HepG2 (cell line): ENCODE measurements around the gene PFKL. TPM values are rescaled to one million over a fixed set of nuclear protein-coding genes. Genes with fewer than 3 reads are reported as not detected.

Experiments used
- ATAC-seq: fragments of 200-7000 bp; cut with Tn5 transposase; 3 replicates; pipeline ENCODE4 v1.9.1; 2020; ENCODE audit warnings: mild to moderate bottlenecking, moderate library complexity
- Bru-seq: library from RNA; stranded (reverse); fragments of 400-500 nt; gene quantifications from one replicate; lab custom pipeline; 2021; lab: Mats Ljungman, UMichigan
- BruChase-seq, 2 experiments: library from RNA; stranded (reverse); fragments of 400-500 nt; gene quantifications; one replicate each; lab custom pipeline; 2021; lab: Mats Ljungman, UMichigan
- BruUV-seq: library from RNA; stranded (reverse); fragments of 400-500 nt; replicated peaks from 2 replicates; lab custom pipeline; 2021; lab: Mats Ljungman, UMichigan
- CTCF ChIA-PET: fragments of 300-600 bp; formaldehyde crosslinking; extraction: SDS; loops from one replicate; lab custom pipeline; 2021; ENCODE audit warnings: low total read pairs, inconsistent platforms, low intra/inter-chr PET ratio; lab: Yijun Ruan, JAX
- POLR2A ChIA-PET: fragments of 350-600 bp; sonication (Branson Sonifier 250); formaldehyde crosslinking; loops from one replicate; lab custom pipeline; 2020; ENCODE audit warnings: antibody characterized with exemption, inconsistent platforms; lab: Yijun Ruan, JAX
- DNase-seq: peaks from one replicate; pipeline ENCODE4 v3.0.0-alpha.2; 2015; ENCODE audit warnings: low spot score
- FAIRE-seq: peaks from 3 replicates; lab custom pipeline; 2011; peaks lifted over from hg19 to GRCh38; lab: Jason Lieb, UNC
- H2AFZ ChIP-seq: one replicate; pipeline ENCODE4 v1.6.1; 2011; ENCODE audit warnings: low read length, inconsistent platforms
- H3K27ac ChIP-seq: fragments of 300-600 bp; 3 replicates; pipeline ENCODE4 v1.8.0; 2011; ENCODE audit warnings: mixed run types, mild to moderate bottlenecking, mixed read lengths, low read length, inconsistent platforms; ENCODE audit not compliant: insufficient read depth; ENCODE audit errors: extremely low read length
- H3K27me3 ChIP-seq, 2 experiments: fragments of 200-600 bp in 1 of 2; 2 replicates in 1 of 2; 3 replicates in 1 of 2; pipeline versions ENCODE4 v1.6.0 to v1.8.0; 2011; ENCODE audit warnings: low read length in 2 of 2, mild to moderate bottlenecking in 2 of 2, moderate library complexity in 2 of 2, inconsistent platforms in 1 of 2; ENCODE audit not compliant: insufficient read depth in 2 of 2, control insufficient read depth in 1 of 2
- H3K36me3 ChIP-seq, 2 experiments: fragments of 200-600 bp in 1 of 2; replicated peaks in 1 of 2; 2 replicates in 1 of 2; 3 replicates in 1 of 2; pipeline versions ENCODE4 v1.5.1 to v1.8.0; 2011; ENCODE audit warnings: low read length in 2 of 2, inconsistent platforms in 1 of 2; ENCODE audit not compliant: insufficient read depth in 2 of 2, control insufficient read depth in 1 of 2
- H3K4me1 ChIP-seq: 2 replicates; pipeline ENCODE4 v1.5.1; 2012; ENCODE audit warnings: low read length, inconsistent platforms; ENCODE audit not compliant: insufficient read depth
- H3K4me2 ChIP-seq: 2 replicates; pipeline ENCODE4 v1.6.0; 2011; ENCODE audit warnings: low read depth, low read length, inconsistent platforms
- H3K4me3 ChIP-seq, 3 experiments: fragments of 200-600 bp in 1 of 3; sonication (generic), shearing (Covaris generic) in 1 of 3; replicated peaks in 1 of 3; 2 replicates each; pipeline ENCODE4 v1.5.1; 2011 to 2016; ENCODE audit warnings: low read length in 3 of 3, inconsistent platforms in 2 of 3, low read depth in 2 of 3, mild to moderate bottlenecking in 2 of 3, control low read depth in 1 of 3, mixed read lengths in 1 of 3; ENCODE audit not compliant: insufficient read depth in 1 of 3
- H3K79me2 ChIP-seq: one replicate; pipeline ENCODE4 v1.6.1; 2011; ENCODE audit warnings: low read length, inconsistent platforms; ENCODE audit not compliant: insufficient read depth
- H3K9ac ChIP-seq: 2 replicates; pipeline ENCODE4 v1.6.0; 2011; ENCODE audit warnings: mild to moderate bottlenecking, low read depth, low read length, inconsistent platforms; ENCODE audit not compliant: insufficient read depth
- H3K9me3 ChIP-seq: 2 replicates; pipeline ENCODE4 v1.5.1; 2012; ENCODE audit warnings: mild to moderate bottlenecking, low read length
- H4K20me1 ChIP-seq: 2 replicates; pipeline ENCODE4 v1.6.0; 2011; ENCODE audit warnings: inconsistent platforms, mild to moderate bottlenecking, low read length, moderate library complexity; ENCODE audit not compliant: insufficient read depth
- ARHGAP35 ChIP-seq: sonication (generic); formaldehyde crosslinking; IDR thresholded peaks from 2 replicates; pipeline ENCODE4 v1.9.0; 2022; ENCODE audit warnings: mild to moderate bottlenecking, inconsistent platforms, moderate library complexity, missing genetic modification reagents, borderline replicate concordance
- HDAC2 ChIP-seq: sonication (generic); formaldehyde crosslinking; IDR thresholded peaks from 2 replicates; pipeline ENCODE4 v1.4.0; 2020; ENCODE audit warnings: missing genetic modification reagents
- HNRNPUL1 ChIP-seq: fragments of 200-400 bp; formaldehyde crosslinking; IDR thresholded peaks from 2 replicates; pipeline ENCODE4 v1.6.1; 2017; ENCODE audit warnings: low read depth, mild to moderate bottlenecking, low read length, moderate library complexity
- KLF12 ChIP-seq: sonication (generic); formaldehyde crosslinking; IDR thresholded peaks from 2 replicates; pipeline ENCODE4 v1.4.0; 2020; ENCODE audit warnings: missing genetic modification reagents, borderline replicate concordance
- MYC ChIP-seq: sonication (generic); formaldehyde crosslinking; IDR thresholded peaks from 2 replicates; pipeline ENCODE4 v1.9.0; 2021; ENCODE audit warnings: missing genetic modification reagents, borderline replicate concordance
- NCOR1 ChIP-seq: fragments of 200-600 bp; sonication (generic); IDR thresholded peaks from 2 replicates; pipeline ENCODE4 v1.7.0; 2017; ENCODE audit warnings: antibody characterized with exemption, low read length, borderline replicate concordance
- PHF21A ChIP-seq: sonication (generic); formaldehyde crosslinking; IDR thresholded peaks from 2 replicates; pipeline ENCODE4 v1.5.0; 2020; ENCODE audit warnings: mild to moderate bottlenecking, missing genetic modification reagents
- ZNF263 ChIP-seq: sonication (generic); formaldehyde crosslinking; IDR thresholded peaks from 2 replicates; pipeline ENCODE4 v1.4.0; 2020; ENCODE audit warnings: missing genetic modification reagents
- WGBS: methylation state at CpG from one replicate; pipeline ENCODE4 v1.1.6; 2017; ENCODE audit warnings: low lambda C conversion rate; 5-methylcytosine and 5-hydroxymethylcytosine counted together
- in situ Hi-C: cut with HindIII; loops from 2 replicates; pipeline ENCODE4 v1.10.0; 2017; ENCODE audit warnings: low pct_unique_long_range_greater_than_20kb; ENCODE audit not compliant: extremely low pct_ligation_motif_present
- intact Hi-C: fragments of 100-400 bp; cut with micrococcal nuclease; formaldehyde crosslinking; loops from one replicate; pipeline ENCODE4 v1.10.0; 2022; ENCODE audit not compliant: unreplicated experiment
- long read RNA-seq, 2 experiments: library from RNA in 1 of 2; library from polyadenylated mRNA in 1 of 2; stranded (forward) in 1 of 2; unstranded in 1 of 2; transcript quantifications; one replicate each; pipeline ENCODE4 v2.0.0, GENCODE V29; 2019 to 2022
- polyA minus RNA-seq, 3 experiments: library from RNA; depleted of rRNA, polyadenylated mRNA; stranded (reverse); fragments of >200 nt; gene quantifications; 2 replicates each; pipeline ENCODE4 v1.2.3, GENCODE V29; 2011; ENCODE audit warnings: low replicate concordance in 1 of 3
- polyA plus RNA-seq, 8 experiments: library from polyadenylated mRNA; depleted of rRNA in 3 of 8; stranded (reverse) in 7 of 8; unstranded in 1 of 8; fragments of >200 nt; fragmentation: Illumina TruSeq in 4 of 8; extraction: Trizol in 4 of 8; gene quantifications; 2 replicates each; pipeline versions ENCODE4 v1.2.1 to v1.2.3, GENCODE V29; 2011 to 2016; ENCODE audit warnings: low read depth in 4 of 8, missing spikeins in 1 of 8, mixed read lengths in 1 of 8; ENCODE audit not compliant: insufficient read depth in 1 of 8
- total RNA-seq, 5 experiments: library from RNA; depleted of rRNA; stranded (reverse); fragments of >200 nt; fragmentation: Illumina TruSeq; extraction: Trizol; gene quantifications; 2 replicates each; pipeline ENCODE4 v1.2.3, GENCODE V29; 2016; ENCODE audit warnings: low read depth in 1 of 5
- TF ChIP-seq, protein P1 (sequence below): sonication (generic); formaldehyde crosslinking; IDR thresholded peaks from 2 replicates; pipeline ENCODE4 v1.5.0; 2020; ENCODE audit warnings: mild to moderate bottlenecking, missing genetic modification reagents, borderline replicate concordance
- TF ChIP-seq, protein P2 (sequence below): IDR thresholded peaks from 2 replicates; pipeline ENCODE4 v1.6.1; 2016; ENCODE audit warnings: mild to moderate bottlenecking, missing biosample characterization, missing genetic modification reagents

The PFKL gene
- 87.6 and 106 TPM in 2 replicates for total RNA-seq (2016; rRNA removed; fragmentation: Illumina TruSeq; extraction: Trizol)
- 13.9 and 14.6 TPM in 2 replicates for total RNA-seq (2016; cell fraction: cytosol; rRNA removed; fragmentation: Illumina TruSeq; extraction: Trizol; ENCODE audit: low read depth)
- total RNA-seq (2016; cell fraction: insoluble cytoplasmic fraction; rRNA removed; fragmentation: Illumina TruSeq; extraction: Trizol) = 76.5 and 112 TPM in 2 replicates
- 27.9 TPM in 2 replicates for total RNA-seq (2016; cell fraction: membrane; rRNA removed; fragmentation: Illumina TruSeq; extraction: Trizol)
- total RNA-seq (2016; cell fraction: nucleus; rRNA removed; fragmentation: Illumina TruSeq; extraction: Trizol) = 51.1 and 56.0 TPM in 2 replicates
- polyA plus RNA-seq (2011; rRNA removed) = 92.8 and 113 TPM in 2 replicates
- polyA plus RNA-seq (2011; cell fraction: cytosol; rRNA removed) = 71.8 and 109 TPM in 2 replicates
- polyA plus RNA-seq (2011; cell fraction: nucleus; rRNA removed) = 444 and 640 TPM in 2 replicates
- 83.1 and 108 TPM in 2 replicates for polyA plus RNA-seq (2012)
- 10.0 and 11.5 TPM in 2 replicates for polyA plus RNA-seq (2016; cell fraction: cytosol; fragmentation: Illumina TruSeq; extraction: Trizol; ENCODE audit: low read depth)
- 69.5 and 87.4 TPM in 2 replicates for polyA plus RNA-seq (2016; cell fraction: insoluble cytoplasmic fraction; fragmentation: Illumina TruSeq; extraction: Trizol; ENCODE audit: low read depth)
- 16.7 and 19.2 TPM in 2 replicates for polyA plus RNA-seq (2016; cell fraction: membrane; fragmentation: Illumina TruSeq; extraction: Trizol; ENCODE audit: low read depth)
- 107 and 115 TPM in 2 replicates for polyA plus RNA-seq (2016; cell fraction: nucleus; fragmentation: Illumina TruSeq; extraction: Trizol; ENCODE audit: insufficient read depth, low read depth)
- polyA minus RNA-seq (2011; rRNA and poly(A)+ RNA removed; ENCODE audit: low replicate concordance) = 90.7 and 203 TPM in 2 replicates
- 72.1 and 83.6 TPM in 2 replicates for polyA minus RNA-seq (2011; cell fraction: cytosol; rRNA and poly(A)+ RNA removed)
- polyA minus RNA-seq (2011; cell fraction: nucleus; rRNA and poly(A)+ RNA removed) = 51.9 and 52.8 TPM in 2 replicates
- Bru-seq, nascent RNA = percentile 60 among the genes with signal in this experiment
- percentile 71 among the genes with signal in this experiment for BruChase-seq, experiment 1, labeled RNA remaining after a 6-hour chase
- percentile 64 among the genes with signal in this experiment for BruChase-seq, experiment 2, labeled RNA remaining after a 2-hour chase
- long read RNA-seq, experiment 1, transcript PFKL-201 (22 exons, 2,912 nt) = major isoform, 118 of 176 reads
- long read RNA-seq, experiment 1, partial matches to known transcripts = 40 of 176 reads
- long read RNA-seq, experiment 1, other reads (novel, unspliced or antisense) = 15 of 176 reads
- long read RNA-seq, experiment 2, transcript PFKL-201 (22 exons, 2,912 nt) = major isoform, 143 of 244 reads
- long read RNA-seq, experiment 2, partial matches to known transcripts = 65 of 244 reads
- long read RNA-seq, experiment 2, other reads (novel, unspliced or antisense) = 28 of 244 reads

DNA sequence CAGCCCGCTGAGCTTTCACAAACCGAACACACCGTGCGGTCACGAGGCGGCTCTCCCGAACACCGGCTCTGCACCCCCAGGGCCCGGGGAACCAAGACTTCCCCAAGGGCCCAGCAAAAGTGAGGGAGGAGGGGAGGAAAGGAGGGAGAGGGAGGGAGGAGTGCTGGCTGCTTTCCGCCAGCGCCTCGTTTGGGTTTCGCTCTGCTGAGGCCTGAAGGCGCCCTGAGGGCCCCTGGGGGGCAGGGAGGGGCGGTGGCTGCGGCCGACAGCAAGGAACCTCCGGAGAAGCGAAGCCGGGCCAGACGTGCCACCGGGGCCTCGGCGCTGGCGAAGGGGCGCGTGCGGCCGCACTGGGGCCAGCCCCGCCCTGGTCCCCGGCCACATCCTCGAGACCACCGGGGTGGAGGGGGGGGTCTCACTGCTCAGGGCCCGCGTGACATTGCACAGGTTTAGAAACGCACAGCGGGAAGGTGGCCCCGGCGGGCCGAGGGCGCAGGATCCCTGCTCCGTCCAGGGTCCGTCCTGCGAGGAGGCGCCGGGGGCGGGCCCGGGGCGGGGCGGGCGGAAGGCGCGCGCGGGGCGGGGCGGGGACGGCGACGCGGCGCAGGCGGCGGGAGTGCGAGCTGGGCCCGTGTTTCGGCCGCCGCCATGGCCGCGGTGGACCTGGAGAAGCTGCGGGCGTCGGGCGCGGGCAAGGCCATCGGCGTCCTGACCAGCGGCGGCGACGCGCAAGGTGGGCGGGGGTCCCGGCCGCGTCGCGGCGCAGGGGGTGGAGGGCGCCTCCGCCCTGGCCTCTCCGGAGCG is at the start of gene PFKL:
PFKL (plus strand) TSS at position 596 of the 804 bp plus-strand sequence; CDS start at position 649, 53 bp downstream.
- intact Hi-C loops (loop anchor here (10.0 kb wide), 1 partner anchor 185 kb away; no protein-coding TSS in a partner anchor), in situ Hi-C loops (loop anchor here (5.0 kb wide), 1 partner anchor 38 kb away; the partner anchor contains the start of gene CFAP410)
- DNase-seq (peak; percentile 24), ATAC-seq (peak; percentile 31), FAIRE-seq (no peak)
- peak within 1 kb of the TSS; percentile 97 for H3K4me2 ChIP-seq
- peaks cover 75% of the 10 kb centered on the region for H3K4me1 ChIP-seq
- 0% methylated on average over 11 of the region's 94 CpGs for WGBS
- no peaks in the 10 kb centered on the region for H3K36me3 ChIP-seq
- ChIA-PET POLR2A (interaction anchor here (2.2 kb wide), 1 partner anchor 206 kb away, joined by 6 read pairs; no protein-coding TSS in a partner anchor), CTCF (no interaction called here)
- H3K27me3 ChIP-seq = peaks cover 9 to 26% of the 10 kb centered on the region in 2 experiments
- TSS peak; percentile 76 for BruUV-seq
- peak within 1 kb of the TSS; percentile 88 for H3K9ac ChIP-seq
- peak within 1 kb of the TSS; percentile 87 for H3K27ac ChIP-seq
- H3K9me3 ChIP-seq = no peaks in the 10 kb centered on the region
- H2AFZ ChIP-seq = no peak within 1 kb of the TSS
- peak within 1 kb of the TSS; percentile 66 to 80 (median 75) for H3K4me3 ChIP-seq
- H3K79me2 ChIP-seq = peaks cover 20% of the 10 kb centered on the region
- peaks cover 11% of the 10 kb centered on the region; the same call in 1 of the 2 replicates for H4K20me1 ChIP-seq
- TF ChIP-seq MYC (CRISPR knock-in tag) (peak; percentile 60; the same call in 1 of the 2 replicates), ZNF263 (peak; percentile 67), HDAC2 (peak; percentile 32), NCOR1 (no peak), HNRNPUL1 (no peak), KLF12 (CRISPR knock-in tag) (peak; percentile 79; the same call in 1 of the 2 replicates), PHF21A (CRISPR knock-in tag) (0 out of 2 replicates have a peak, but pooled peaks have one; percentile 38), ARHGAP35 (CRISPR knock-in tag) (peak; percentile 81; the same call in 1 of the 2 replicates)
- TF ChIP-seq, protein P1, sequence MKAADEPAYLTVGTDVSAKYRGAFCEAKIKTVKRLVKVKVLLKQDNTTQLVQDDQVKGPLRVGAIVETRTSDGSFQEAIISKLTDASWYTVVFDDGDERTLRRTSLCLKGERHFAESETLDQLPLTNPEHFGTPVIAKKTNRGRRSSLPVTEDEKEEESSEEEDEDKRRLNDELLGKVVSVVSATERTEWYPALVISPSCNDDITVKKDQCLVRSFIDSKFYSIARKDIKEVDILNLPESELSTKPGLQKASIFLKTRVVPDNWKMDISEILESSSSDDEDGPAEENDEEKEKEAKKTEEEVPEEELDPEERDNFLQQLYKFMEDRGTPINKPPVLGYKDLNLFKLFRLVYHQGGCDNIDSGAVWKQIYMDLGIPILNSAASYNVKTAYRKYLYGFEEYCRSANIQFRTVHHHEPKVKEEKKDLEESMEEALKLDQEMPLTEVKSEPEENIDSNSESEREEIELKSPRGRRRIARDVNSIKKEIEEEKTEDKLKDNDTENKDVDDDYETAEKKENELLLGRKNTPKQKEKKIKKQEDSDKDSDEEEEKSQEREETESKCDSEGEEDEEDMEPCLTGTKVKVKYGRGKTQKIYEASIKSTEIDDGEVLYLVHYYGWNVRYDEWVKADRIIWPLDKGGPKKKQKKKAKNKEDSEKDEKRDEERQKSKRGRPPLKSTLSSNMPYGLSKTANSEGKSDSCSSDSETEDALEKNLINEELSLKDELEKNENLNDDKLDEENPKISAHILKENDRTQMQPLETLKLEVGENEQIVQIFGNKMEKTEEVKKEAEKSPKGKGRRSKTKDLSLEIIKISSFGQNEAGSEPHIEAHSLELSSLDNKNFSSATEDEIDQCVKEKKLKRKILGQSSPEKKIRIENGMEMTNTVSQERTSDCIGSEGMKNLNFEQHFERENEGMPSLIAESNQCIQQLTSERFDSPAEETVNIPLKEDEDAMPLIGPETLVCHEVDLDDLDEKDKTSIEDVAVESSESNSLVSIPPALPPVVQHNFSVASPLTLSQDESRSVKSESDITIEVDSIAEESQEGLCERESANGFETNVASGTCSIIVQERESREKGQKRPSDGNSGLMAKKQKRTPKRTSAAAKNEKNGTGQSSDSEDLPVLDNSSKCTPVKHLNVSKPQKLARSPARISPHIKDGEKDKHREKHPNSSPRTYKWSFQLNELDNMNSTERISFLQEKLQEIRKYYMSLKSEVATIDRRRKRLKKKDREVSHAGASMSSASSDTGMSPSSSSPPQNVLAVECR (CRISPR knock-in tag) = peak; percentile 60; the same call in 1 of the 2 replicates
- TF ChIP-seq, protein P2, sequence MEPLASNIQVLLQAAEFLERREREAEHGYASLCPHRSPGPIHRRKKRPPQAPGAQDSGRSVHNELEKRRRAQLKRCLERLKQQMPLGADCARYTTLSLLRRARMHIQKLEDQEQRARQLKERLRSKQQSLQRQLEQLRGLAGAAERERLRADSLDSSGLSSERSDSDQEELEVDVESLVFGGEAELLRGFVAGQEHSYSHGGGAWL (CRISPR knock-in tag) = peak; percentile 57
